ENCODE data around the gene NXPH3. TPM values are rescaled to one million over a fixed set of nuclear protein-coding genes. Genes with fewer than 3 reads are reported as not detected.

The NXPH3 gene
- total RNA-seq, 6 experiments from 2014 or later = 0.09 to 0.43 (median 0.21) TPM; not detected in 1

GRCh38 chr17:49553676-49554335 lies 21.9 kb upstream of the NXPH3 start:
- no peak for TF ChIP-seq POLR2A (IDR thresholded peaks at IDR 0.05)
- no peak for TF ChIP-seq CTCF (IDR thresholded peaks at IDR 0.05)
- DNase-seq = no peak
- H3K9me3 ChIP-seq = no peaks in the 10 kb centered on the region
- 54% methylated on average over 7 of the region's 8 CpGs for WGBS (ENCODE audit: insufficient coverage, low coverage, low lambda C conversion rate, missing lambda C conversion rate)
- H3K4me3 ChIP-seq = no peak overlapping the region
- H3K4me1 ChIP-seq = peaks cover 0 to 16% (median 5%) of the 10 kb centered on the region in 4 donors
- no peak for ATAC-seq
- H3K27ac ChIP-seq = no peak overlapping the region
- intact Hi-C loops (cut with DNase I) = loop anchor here (5.0 to 10.0 kb wide), 4 partner anchors 52 to 249 kb away; no protein-coding TSS in a partner anchor
- no peaks in the 10 kb centered on the region for H3K36me3 ChIP-seq
- no peaks in the 10 kb centered on the region for H3K27me3 ChIP-seq

GRCh38 chr17:49554694-49555494 lies 20.8 kb upstream of the NXPH3 start:
- H3K27ac ChIP-seq = no peak overlapping the region
- DNase-seq (peak in 1 of 3 donors; percentile 43), ATAC-seq (no peak)
- H3K4me1 ChIP-seq = peaks cover 0 to 16% (median 5%) of the 10 kb centered on the region in 4 donors
- H3K9me3 ChIP-seq = no peaks in the 10 kb centered on the region
- no peaks in the 10 kb centered on the region for H3K36me3 ChIP-seq
- H3K4me3 ChIP-seq = no peak overlapping the region
- intact Hi-C loops (cut with DNase I) = loop anchor here (5.0 to 10.0 kb wide), 4 partner anchors 53 to 250 kb away; no protein-coding TSS in a partner anchor
- H3K27me3 ChIP-seq = no peaks in the 10 kb centered on the region
- WGBS (ENCODE audit: insufficient coverage, low coverage, low lambda C conversion rate, missing lambda C conversion rate) = 80% methylated on average over 1 of the region's 14 CpGs
- TF ChIP-seq POLR2A (IDR thresholded peaks at IDR 0.05) = no peak
- TF ChIP-seq CTCF (IDR thresholded peaks at IDR 0.05) = no peak

- intact Hi-C loops (cut with DNase I) = loop anchor here in 1 of 2 donors (10.0 kb wide), 1 partner anchor 251 kb away; no protein-coding TSS in a partner anchor
- Histone ChIP-seq H3K4me1 (peaks cover 0 to 16% (median 5%) of the 10 kb centered on the region in 4 donors), H3K9me3 (no peaks in the 10 kb centered on the region), H3K4me3 (no peak overlapping the region), H3K27ac (no peak overlapping the region), H3K36me3 (no peaks in the 10 kb centered on the region), H3K27me3 (no peaks in the 10 kb centered on the region)
- DNase-seq (peak in 1 of 3 donors; percentile 41), ATAC-seq (no peak)
- no peak for TF ChIP-seq POLR2A (IDR thresholded peaks at IDR 0.05)
- WGBS (ENCODE audit: insufficient coverage, low coverage, low lambda C conversion rate, missing lambda C conversion rate) = 48% methylated on average over 7 of the region's 19 CpGs
Observed at GRCh38 chr17:49555495-49556222, 20.0 kb upstream of the NXPH3 start.

GRCh38 chr17:49556223-49556943 lies 19.3 kb upstream of the NXPH3 start:
- Histone ChIP-seq H3K4me1 (peaks cover 0 to 11% (median 2%) of the 10 kb centered on the region in 4 donors), H3K4me3 (no peak overlapping the region), H3K27ac (no peak overlapping the region), H3K27me3 (no peaks in the 10 kb centered on the region), H3K9me3 (no peaks in the 10 kb centered on the region), H3K36me3 (no peaks in the 10 kb centered on the region)
- peak; percentile 93 to 100 (median 99) for TF ChIP-seq CTCF (IDR thresholded peaks at IDR 0.05)
- TF ChIP-seq POLR2A (IDR thresholded peaks at IDR 0.05) = no peak
- WGBS (ENCODE audit: insufficient coverage, low coverage, low lambda C conversion rate, missing lambda C conversion rate) = 16% methylated on average over 7 of the region's 30 CpGs
- ATAC-seq (peak; percentile 79 to 87 (median 83)), DNase-seq (peak; percentile 73 to 78 (median 73))
- intact Hi-C loops (cut with DNase I) = loop anchor here in 1 of 2 donors (10.0 kb wide), 1 partner anchor 252 kb away; no protein-coding TSS in a partner anchor
